DOHH2 (cell line): Measurements from ENCODE around the gene TRPM4.

Source experiments
- EZH2phosphoT487 ChIP-seq: fragments of 200-600 bp; sonication (generic); IDR thresholded peaks from 2 replicates; pipeline ENCODE4 v1.6.1; 2017; ENCODE audit warnings: borderline replicate concordance, mild to moderate bottlenecking, antibody characterized with exemption, low read length, moderate library complexity, mixed read lengths
- TF ChIP-seq, protein P1 (sequence below): fragments of 200-600 bp; sonication (generic); IDR thresholded peaks from one replicate; pipeline ENCODE4 v1.5.1; 2014; ENCODE audit warnings: antibody characterized with exemption, mild to moderate bottlenecking, low read depth, low read length; ENCODE audit not compliant: poor library complexity, severe bottlenecking

DNA sequence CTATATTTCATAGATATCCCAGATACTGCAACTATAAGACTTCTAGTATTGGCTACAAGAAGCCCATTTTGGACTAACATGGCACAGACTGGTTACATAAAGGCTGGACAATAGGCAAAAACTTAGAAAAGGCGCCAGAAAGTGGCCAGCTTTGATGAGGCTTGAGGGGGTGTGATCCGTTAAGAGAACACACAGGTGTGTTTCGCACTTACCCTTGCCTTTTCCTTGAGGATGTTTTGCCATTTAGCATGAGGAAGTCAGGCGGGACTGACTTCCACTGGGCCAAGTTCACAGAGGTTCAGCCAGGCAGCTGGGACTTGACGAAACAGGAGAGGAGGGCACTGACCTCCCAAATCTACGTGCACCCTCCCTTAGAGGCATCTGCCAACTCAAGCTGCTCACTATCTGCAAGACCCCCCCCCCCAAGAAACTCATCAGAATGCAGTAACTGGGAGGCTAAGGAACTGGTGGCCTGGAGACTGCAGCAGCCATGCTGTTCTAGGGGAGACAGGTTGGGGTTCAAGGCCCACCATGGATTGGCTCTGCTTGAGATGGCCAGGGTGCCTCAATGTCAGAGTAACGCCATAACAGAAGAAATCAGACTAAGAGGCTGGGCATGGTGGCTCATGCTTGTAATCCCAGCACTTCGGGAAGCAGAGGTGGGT, 47.9 kb upstream of the TRPM4 start:
- TF ChIP-seq, protein P1, sequence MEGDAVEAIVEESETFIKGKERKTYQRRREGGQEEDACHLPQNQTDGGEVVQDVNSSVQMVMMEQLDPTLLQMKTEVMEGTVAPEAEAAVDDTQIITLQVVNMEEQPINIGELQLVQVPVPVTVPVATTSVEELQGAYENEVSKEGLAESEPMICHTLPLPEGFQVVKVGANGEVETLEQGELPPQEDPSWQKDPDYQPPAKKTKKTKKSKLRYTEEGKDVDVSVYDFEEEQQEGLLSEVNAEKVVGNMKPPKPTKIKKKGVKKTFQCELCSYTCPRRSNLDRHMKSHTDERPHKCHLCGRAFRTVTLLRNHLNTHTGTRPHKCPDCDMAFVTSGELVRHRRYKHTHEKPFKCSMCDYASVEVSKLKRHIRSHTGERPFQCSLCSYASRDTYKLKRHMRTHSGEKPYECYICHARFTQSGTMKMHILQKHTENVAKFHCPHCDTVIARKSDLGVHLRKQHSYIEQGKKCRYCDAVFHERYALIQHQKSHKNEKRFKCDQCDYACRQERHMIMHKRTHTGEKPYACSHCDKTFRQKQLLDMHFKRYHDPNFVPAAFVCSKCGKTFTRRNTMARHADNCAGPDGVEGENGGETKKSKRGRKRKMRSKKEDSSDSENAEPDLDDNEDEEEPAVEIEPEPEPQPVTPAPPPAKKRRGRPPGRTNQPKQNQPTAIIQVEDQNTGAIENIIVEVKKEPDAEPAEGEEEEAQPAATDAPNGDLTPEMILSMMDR = no peak
- TF ChIP-seq EZH2phosphoT487 = no peak
